IPS-18c (cell line): ENCODE data around the gene DNAJB5.
"Not testable (repeated sequence)": the region's sequence is repeated elsewhere in the genome, so short reads cannot be mapped to it uniquely, and the experiment has no call there.

Source experiments
- H3K4me3 ChIP-seq: 2 replicates; pipeline ENCODE4 v1.7.0; 2013; ENCODE audit warnings: low read depth, mild to moderate bottlenecking, low read length, moderate library complexity; ENCODE audit not compliant: insufficient read depth
- H3K9me3 ChIP-seq: one replicate; pipeline ENCODE4 v1.6.1; 2013; ENCODE audit warnings: mild to moderate bottlenecking, low read length, moderate library complexity; ENCODE audit not compliant: control insufficient read depth, insufficient read depth

DNAJB5 gene

DNA sequence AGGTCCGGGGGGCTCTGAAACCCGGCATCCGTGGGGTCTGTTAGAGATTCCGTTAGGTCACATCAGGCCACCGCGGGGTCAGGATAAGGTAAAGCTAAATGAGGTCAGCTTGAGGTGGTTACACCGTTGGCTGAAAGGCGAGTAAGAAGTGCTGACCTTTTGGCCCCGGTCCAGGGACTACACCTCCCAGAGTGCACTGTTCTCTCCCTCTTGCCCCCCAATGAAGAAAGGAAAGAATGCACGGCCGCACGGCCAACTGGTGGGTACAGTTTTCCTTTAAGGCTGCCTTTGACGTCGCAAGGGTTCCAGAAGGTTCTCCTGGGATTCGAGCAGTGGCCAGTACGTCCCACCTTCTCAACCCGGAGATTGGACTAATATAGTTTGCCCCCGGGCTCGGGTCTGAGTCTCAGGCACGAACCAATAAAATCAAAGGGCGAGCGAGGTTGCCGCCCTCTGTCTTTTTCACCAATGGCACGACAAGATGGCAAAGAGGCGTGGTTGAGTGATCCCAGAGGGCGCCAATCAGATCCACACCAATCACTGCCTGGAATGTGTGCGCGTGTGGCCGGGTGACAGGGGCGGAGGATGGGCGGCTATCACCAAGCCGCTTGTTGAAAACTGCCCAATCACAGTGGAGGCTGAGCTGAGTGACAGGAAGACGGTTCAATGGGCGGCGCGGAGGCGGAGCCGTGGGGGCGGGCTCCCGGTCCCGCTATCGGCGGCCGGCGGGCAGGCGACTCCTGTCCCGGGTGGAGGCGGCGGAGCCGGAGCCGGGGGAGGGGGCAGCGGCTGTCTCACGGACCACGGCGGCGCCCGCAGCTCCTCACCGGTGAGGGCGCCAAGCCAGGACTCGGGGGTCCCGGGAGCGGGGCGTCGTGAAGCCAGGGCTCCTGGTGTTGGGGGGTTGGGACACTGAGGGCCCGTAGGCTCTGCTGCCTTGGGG is at the start of gene DNAJB5:
Gene DNAJB5 (plus strand): TSS at position 743 of the 943 bp plus-strand sequence. CDS start 886 bp downstream, outside the sequence.
- Histone ChIP-seq H3K4me3 (peak within 1 kb of the TSS; percentile 91), H3K9me3 (no peaks in the 10 kb centered on the region)

DNA sequence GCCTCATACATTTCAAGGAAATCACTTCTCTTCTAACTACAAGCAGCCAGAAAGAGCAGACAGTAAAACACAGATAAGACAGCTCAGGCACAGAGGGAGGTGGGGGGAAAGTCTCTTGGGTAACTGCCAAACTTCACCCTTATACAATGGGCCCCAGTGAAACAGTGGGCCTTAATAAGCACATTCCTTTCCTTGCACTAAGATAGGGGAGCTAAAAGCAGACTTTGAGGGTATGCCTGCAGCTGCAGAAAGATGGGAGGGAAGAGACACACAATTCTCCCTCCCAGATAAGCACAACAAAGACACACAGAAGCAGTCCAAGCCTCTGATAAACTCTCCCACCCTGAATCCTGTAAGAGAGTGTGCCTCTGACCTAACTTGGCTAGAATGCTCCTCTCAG is 49.6 kb upstream of the DNAJB5 start:
- not testable (repeated sequence) for H3K4me3 ChIP-seq, H3K9me3 ChIP-seq

DNA sequence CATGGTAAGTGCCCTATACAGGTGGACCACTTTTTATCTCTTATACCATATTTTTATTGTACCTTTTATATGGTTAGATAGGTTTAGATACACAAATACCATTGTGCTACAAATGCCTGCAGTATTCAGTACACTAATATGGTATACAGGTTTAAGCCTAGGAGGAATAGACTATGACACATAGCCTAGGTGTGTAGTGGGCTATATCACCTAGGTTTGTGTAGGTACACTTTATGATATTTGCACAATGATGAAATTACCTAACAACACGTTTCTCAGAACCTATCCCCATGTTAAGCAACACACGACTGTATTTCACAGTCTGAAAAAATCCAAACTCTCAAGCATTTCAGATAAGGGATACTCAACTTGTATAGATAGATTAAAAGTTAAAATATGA is 41.1 kb upstream of the DNAJB5 start:
- Histone ChIP-seq H3K9me3 (no peaks in the 10 kb centered on the region), H3K4me3 (no peak overlapping the region)

DNA sequence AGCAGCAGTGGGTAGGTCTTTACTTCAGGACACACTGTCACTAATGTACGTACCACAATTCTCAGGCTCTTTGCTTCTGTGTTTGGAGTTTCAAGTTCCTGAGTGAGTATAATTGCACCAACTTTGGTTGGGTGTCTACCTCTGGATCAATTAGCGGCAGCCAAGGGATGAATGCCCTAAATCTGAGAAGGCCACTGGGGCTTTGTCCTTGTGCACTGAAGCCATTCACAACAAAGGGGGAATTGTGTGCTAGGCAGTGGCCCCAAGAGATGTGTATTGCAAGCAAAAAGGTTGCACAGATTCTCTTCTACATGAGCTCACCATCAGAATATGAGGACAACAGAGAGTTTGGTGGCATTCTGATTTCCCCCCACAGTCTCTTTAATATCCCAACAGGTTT is 35.3 kb upstream of the DNAJB5 start:
- no peaks in the 10 kb centered on the region for H3K9me3 ChIP-seq
- H3K4me3 ChIP-seq: no peak overlapping the region

DNA sequence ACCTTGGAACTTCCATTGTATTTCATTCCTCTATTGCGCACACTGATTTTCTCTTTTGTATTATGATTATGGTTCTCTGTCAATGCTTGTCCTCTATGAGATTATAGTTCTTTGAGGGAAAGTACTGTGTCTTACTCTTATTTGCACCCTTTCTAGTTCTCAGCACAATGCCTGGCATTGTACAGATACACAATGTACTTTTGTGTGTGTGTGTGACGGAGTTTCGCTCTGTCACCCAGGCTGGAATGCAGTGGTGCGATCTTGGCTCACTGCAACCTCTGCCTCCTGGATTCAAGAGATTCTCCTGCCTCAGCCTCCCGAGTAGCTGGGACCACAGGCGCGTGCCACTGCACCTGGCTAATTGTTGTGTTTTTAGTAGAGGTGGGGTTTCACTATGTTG is 33.5 kb upstream of the DNAJB5 start:
- H3K9me3 ChIP-seq, H3K4me3 ChIP-seq: not testable (repeated sequence)

DNA sequence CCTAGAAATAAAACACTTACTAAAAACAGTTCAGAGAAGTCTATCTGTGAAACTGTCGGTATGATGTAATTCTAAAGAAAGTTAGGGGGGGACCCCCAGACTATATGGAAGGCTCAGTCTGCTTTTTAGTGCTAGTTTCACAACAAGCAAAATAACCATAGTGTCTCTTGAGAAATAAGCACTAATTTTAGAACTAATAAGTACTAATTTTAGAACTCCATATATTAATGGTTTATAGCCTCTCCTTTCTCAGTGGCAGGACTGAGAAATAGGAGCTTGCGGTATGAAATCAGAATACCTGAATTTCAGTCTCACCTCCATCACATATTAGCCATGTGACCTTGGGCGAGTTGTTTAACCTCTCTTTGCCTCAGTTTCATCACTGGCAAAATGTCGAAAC is 32.9 kb upstream of the DNAJB5 start:
- Histone ChIP-seq H3K9me3 (no peaks in the 10 kb centered on the region), H3K4me3 (no peak overlapping the region)

DNA sequence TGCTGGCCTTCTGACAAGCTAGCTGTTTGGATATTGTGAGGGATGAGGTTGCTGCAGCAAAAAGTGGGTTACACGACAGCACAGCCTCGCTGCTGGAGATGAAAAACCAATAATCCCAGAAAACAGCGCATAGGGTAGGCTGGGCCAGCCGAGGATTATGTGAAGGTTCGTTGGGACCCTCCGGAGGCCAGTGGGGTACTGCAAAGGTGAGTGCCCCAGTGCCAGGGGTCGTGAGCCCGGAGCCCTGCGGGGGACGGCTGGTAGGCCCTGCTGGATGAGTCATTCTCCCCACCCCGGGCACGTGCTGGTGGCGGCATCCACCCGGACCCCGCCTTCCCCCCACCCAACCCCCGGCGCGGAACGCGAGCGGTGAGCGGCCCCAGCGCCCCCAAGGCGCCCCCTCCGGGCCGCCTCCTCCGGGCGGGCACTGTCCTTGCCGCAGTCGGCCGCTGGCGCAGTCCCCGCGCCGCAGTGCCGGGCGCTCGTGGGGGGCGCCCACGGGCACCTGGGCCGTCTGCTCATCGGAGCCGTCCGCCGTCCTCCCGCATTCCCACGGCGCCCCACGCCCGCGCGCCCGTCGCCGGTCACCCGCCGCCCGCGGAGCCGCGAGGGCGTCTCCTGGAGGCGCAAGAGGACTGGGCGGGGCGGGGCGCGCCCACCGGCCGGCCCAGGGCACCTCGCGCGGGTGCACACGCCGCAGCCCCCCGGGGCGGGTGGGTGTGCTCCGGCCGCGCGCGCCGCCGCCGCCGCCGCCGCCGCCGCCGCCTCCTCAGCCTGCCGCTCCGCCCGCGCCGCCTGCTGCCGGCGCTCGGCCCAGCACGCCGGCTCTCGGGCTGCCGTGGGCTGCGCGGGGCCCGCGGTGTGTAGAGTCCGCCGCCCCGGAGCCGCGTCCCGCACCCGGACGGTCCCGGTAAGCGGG is 31.8 kb upstream of the DNAJB5 start, which contains the start of gene PHF24:
Gene PHF24 (plus strand): TSS at position 794 of the 919 bp plus-strand sequence. CDS start 13,014 bp downstream, outside the sequence.
- Histone ChIP-seq H3K4me3 (peak within 1 kb of the TSS; percentile 47), H3K9me3 (no peaks in the 10 kb centered on the region)

DNA sequence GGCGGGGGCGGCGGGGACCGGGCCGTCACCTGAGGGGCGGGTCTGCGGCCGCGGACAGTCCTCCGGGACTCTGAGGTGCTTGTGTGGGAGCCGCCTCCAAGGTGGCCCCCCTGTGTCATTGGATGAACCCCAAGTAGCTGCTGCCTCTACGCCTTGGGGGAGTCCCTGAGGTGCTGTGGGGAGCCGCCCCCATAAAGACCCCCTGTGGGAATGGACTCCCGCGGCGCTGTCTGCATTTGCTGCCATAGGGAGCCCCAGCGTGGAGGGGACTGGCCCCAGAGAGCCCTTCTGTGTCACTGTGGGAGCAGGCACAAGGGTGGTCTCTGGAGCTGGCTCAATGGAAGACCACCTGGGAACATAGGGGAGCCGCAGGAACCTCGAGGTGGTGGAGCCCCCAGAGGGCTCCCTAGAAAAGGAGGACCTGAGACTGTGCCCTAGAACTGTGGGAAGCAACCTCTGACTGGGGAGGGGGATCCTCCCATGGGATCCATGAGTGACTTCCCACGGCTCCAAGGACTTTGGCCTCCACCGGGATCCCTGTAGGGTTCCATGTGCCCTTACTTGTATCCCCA is 31.0 kb upstream of the DNAJB5 start:
- no peaks in the 10 kb centered on the region for H3K9me3 ChIP-seq
- H3K4me3 ChIP-seq: peak overlapping the region; percentile 47

DNA sequence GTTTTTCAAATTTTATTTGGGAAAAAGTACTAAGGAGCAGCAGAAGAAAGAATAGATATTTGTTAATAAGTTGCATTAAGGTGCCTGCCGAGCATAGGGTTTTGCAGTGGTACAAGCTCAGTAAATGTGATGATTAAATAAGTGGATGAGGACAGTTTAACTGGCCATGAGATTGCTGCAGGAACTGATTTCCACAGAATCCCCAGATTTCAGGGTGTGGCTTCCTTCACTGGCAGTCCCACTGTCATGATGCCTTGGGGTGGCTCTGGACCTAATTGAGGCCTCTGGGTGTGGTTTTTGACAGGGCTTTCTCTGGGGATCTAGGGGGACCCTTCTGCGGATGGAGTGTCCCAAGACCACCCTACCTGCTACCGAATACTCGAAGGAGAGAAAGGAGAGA is 30.1 kb upstream of the DNAJB5 start:
- no peak overlapping the region for H3K4me3 ChIP-seq
- H3K9me3 ChIP-seq: no peaks in the 10 kb centered on the region

DNA sequence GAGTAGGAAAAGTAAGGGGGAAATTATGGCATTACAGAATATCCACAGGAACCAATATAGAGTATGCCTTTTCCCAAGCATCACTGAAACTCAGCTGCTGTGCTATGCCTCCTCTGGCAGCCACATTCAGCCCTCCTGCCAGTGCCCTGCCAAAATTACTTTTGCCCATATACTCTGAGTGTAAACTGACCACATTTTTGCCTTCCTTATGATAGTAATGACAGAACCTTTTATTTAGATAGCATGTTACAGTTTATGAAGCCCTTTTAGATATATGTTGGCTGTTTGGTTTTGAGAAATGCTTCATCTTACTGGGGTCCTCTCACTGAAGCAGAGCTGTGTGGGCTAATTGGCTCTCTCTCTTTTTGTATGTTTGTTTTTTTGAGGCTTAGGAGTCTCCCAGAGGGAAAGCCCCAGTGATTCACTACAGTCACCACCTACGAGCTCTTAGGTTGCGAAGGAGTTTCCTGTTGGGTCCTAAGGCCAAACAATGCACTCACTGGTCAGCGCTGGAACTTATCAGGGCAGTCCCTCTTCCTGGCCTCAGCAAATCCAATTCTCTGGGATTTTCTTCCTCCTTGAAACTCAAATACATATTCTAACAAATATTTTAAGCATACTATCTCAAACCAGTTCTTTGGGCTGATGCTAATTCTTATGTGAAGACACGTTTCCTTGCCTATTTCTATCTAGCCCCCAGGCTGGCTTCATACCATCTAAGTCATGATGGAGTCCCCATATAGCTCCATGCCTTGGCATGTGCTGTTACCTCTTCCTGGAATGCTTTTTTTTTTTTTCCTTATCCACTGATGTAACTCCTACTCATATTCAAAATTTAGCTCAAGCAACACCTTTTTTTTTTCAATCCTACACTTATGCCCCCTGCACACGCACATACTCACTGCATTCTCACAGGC is 27.7 kb upstream of the DNAJB5 start:
- H3K9me3 ChIP-seq: no peaks in the 10 kb centered on the region
- H3K4me3 ChIP-seq: no peak overlapping the region

DNA sequence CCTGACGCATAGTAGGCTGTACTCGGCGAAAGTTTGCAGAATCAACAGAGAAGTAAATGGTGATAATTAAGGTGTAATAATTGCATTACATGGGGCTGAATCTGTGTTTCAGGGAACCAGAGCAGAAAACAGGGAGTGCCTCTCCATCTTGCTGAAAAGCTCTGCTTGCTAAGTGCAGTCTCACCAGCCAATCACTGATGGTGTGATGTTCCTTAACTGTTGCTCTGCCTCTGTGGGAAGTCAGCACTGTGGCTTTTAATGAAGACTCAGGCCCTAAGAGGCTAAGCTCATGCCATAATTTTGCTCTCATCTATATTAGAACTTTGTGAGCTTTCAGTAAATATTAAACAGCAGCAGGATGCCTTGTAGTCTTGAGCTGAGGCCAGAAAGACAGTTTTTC is 27.0 kb upstream of the DNAJB5 start:
- Histone ChIP-seq H3K4me3 (no peak overlapping the region), H3K9me3 (no peaks in the 10 kb centered on the region)

DNA sequence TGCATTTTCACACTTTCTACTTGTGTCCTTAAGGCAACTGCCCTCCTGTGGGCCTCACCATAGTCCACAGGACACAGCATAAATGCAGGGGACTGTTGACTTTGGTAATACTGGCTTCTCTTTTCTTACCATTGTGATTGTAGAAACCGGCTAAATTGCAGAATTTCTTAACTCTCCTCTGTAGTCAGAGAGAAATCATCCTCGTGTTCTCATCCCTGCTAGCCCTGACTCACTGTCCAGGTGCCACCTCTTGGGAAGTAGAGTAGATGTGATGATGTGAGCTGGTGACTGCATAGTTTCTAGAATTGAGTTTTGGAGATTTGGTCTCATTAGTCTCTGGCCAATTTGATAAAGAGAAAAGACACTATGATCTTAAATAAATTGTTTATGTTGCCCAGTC is 26.0 kb upstream of the DNAJB5 start:
- H3K9me3 ChIP-seq: no peaks in the 10 kb centered on the region
- no peak overlapping the region for H3K4me3 ChIP-seq

DNA sequence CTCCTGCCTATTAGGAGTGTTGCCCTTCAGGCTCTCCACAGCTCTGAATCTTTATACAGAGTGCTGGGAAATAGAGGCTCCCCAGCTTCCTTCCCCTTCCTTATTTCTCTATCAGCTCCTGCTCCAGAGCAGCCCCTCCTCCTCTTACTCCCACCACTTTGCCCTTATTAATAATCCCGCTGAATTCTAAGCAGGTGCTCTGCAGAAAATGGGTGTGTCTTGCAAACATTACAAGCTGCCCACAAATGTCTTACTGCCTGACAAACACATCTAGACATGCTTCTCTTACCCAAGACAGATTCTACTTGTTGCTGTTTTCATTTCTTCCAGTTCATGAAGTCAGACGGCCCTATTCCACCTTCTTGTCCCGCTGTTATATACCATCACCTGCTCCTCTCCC is 25.1 kb upstream of the DNAJB5 start:
- Histone ChIP-seq H3K9me3 (no peaks in the 10 kb centered on the region), H3K4me3 (no peak overlapping the region)

DNA sequence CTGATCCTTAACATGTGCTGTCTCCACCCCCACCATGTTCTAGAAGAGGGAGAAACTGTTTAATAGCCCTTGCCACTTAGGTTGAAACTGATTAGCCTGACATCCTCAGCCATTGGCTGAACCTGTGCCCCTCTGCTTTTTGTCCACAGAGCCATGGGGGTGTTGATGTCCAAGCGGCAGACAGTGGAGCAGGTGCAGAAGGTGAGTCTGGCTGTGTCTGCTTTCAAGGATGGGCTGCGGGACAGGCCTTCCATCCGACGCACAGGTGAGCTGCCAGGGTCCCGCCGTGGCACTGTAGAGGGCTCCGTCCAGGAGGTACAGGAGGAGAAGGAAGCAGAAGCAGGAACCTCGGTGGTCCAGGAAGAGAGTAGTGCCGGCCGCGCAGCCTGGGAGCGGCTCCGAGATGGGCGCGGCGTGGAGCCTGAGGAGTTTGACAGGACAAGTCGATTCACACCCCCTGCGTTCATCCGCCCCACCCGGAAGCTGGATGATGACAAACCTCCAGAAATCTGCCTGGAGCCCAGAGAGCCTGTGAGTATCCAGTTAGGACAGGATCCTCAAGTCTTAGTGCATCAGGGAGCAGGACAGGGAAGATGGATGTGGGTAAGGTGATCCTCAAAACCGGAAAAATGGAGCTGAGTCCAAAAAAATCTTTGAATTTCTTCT is 18.3 kb upstream of the DNAJB5 start:
- H3K9me3 ChIP-seq: no peaks in the 10 kb centered on the region
- H3K4me3 ChIP-seq: no peak overlapping the region

DNA sequence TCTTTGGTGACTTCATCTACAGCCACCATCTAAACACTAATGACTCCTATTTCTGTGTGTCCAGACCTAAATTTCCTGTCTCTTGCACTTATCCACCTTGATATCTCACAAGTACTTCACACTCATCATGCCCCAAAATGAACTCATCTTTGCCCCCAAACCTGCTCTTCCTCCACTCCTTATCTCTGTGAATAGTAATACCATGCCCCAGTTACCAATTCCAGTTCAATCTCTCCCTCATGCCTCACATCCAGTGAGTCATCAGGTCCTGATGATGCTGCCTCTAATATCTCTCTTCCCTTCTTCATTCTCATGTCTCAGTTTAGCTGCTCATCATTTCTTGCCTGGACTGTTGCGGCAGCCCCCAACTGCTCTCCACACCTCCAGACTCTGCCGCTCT is 14.9 kb upstream of the DNAJB5 start:
- H3K9me3 ChIP-seq: no peaks in the 10 kb centered on the region
- no peak overlapping the region for H3K4me3 ChIP-seq

DNA sequence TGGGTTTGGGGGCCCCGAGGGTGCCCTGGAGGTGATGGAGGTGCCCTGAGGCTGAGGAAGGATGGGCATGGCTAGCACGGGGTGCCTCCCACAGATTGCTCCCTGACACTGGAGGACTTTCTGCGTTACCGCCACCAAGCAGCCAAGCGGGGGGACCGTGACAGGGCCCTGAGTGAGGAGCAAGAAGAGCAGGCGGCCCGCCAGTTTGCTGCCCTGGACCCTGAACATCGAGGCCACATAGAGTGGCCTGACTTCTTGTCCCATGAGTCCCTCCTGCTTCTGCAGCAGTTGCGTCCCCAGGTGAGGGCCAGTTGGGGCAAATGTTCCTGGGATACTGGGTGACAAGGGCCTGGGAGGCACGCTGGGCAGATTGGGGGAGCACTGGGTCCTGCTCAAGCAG is 13.1 kb upstream of the DNAJB5 start:
- Histone ChIP-seq H3K9me3 (no peaks in the 10 kb centered on the region), H3K4me3 (no peak overlapping the region)
